Measurements from ENCODE around the gene PITRM1.
"Not testable (repeated sequence)": the region's sequence is repeated elsewhere in the genome, so short reads cannot be mapped to it uniquely, and the experiment has no call there.

PITRM1 gene, protein sequence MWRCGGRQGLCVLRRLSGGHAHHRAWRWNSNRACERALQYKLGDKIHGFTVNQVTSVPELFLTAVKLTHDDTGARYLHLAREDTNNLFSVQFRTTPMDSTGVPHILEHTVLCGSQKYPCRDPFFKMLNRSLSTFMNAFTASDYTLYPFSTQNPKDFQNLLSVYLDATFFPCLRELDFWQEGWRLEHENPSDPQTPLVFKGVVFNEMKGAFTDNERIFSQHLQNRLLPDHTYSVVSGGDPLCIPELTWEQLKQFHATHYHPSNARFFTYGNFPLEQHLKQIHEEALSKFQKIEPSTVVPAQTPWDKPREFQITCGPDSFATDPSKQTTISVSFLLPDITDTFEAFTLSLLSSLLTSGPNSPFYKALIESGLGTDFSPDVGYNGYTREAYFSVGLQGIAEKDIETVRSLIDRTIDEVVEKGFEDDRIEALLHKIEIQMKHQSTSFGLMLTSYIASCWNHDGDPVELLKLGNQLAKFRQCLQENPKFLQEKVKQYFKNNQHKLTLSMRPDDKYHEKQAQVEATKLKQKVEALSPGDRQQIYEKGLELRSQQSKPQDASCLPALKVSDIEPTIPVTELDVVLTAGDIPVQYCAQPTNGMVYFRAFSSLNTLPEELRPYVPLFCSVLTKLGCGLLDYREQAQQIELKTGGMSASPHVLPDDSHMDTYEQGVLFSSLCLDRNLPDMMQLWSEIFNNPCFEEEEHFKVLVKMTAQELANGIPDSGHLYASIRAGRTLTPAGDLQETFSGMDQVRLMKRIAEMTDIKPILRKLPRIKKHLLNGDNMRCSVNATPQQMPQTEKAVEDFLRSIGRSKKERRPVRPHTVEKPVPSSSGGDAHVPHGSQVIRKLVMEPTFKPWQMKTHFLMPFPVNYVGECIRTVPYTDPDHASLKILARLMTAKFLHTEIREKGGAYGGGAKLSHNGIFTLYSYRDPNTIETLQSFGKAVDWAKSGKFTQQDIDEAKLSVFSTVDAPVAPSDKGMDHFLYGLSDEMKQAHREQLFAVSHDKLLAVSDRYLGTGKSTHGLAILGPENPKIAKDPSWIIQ

DNA sequence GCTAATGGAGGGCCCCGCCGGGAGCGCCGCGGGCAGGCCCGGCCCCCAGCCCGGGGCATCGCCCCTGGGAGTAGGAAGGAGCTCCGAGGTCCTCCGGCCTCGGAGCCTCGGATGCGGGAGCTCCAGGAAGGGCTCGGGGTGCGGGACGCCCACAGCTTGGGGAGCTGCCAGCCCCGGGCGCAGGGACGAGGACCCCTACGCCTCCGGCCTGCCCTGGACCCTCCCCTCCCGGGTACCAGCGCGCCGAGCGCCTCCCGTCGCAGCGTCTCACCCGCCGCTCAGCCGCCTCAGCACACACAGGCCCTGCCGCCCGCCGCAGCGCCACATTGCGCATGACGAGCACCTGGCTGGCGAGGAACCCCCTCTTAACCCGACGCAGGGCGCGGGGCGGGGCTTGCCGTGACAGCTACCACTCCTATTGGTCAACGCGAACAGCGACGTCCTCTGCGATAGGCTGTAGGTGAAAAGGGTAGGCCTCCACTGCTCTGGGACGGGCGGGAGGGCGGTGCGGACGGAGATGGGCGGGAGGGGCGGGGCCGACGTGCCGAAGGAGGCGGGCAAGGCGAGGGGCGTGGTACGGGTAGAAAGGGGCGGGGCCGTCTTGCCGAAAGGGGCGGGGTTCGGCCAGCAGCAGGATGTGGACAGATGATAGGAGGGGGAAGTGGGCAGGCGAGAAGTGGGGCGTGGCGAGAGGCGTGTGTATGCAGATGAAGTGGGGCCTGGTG lies at the start of gene PITRM1:
TSS of gene PITRM1 (minus strand) at position 337 of the 725 bp plus-strand sequence. CDS start at position 327, 10 bp downstream.
- peak; percentile 86 for DNase-seq

DNA sequence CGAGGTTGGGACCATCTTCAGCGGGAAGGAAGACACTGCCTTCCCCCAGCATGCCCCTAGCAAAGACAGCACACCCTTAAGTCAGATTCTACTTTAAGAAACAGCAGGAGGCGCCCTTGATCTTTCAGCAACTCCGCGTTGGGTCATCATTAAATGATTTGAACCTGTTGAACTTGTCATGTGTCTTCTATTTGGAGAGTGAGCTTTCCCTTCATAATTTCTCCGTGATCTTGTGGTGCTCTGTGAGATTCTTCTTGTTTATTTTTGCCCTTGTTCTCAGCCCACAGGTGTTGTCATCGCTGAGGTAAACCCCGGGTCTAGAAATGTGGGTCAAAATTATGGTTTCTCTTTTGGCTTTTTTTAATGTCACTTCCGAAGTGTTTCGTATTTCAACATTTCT lies 49.5 kb upstream of the PITRM1 start:
- DNase-seq, result no peak

DNA sequence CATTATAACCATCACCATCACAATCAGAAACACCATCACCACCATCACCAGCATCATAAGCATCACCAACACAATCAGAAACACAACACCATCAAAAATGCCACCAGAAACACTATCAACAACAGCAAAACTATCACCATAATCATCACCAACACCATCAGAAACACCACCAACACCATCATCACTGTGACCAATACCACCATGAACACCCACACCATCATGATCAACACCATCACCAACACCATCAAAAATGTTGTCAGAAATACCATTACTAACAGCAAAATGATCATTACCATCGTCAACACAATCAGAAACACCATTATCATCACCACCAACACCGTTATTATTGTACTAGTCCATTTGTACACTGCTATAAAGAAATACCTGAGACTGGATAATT lies 49.0 kb upstream of the PITRM1 start:
- not testable (repeated sequence) for DNase-seq

DNA sequence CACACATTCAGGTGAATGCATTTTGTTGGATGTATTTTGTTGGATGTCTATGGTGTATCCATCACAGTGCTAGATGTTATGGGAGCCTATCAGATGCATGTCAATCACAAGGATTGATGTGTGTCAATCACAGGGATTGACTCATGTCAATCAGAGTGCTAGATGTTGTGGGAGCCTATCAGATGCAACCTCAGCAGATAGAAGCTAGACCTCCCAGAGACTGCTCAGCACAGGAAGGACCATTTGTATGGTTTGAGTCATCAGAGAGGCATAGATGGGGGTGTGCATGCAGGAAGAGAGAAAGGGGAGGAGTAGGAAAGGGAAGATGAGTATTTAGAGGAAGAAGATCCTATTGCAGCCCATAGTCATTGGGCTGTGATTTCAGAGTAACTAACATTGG lies 48.3 kb upstream of the PITRM1 start:
- no peak for DNase-seq

DNA sequence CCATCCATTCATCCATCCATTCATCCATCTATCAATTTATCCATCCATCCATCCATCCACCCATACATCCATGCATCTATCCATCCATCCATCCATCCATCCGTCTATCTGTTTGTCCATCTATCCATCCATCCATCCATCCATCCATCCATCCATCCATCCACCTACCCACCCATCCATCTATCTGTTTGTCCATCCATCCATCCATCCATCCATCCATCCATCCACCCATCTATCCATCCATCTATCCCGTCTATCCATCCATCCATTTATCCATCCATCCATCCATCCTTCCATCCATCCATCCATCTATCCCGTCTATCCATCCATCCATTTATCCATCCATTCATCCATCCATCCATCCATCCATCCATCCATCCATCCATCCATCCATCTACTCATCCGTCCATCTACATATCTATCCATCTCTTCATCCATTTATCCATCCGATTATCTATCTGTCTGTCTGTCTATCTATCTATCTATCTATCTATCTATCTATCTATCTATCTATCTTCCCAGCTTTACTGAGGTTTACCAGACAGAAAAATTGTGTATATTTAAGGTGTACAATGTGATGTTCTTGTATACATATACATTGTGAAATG lies 46.5 kb upstream of the PITRM1 start:
- not testable (repeated sequence) for DNase-seq

DNA sequence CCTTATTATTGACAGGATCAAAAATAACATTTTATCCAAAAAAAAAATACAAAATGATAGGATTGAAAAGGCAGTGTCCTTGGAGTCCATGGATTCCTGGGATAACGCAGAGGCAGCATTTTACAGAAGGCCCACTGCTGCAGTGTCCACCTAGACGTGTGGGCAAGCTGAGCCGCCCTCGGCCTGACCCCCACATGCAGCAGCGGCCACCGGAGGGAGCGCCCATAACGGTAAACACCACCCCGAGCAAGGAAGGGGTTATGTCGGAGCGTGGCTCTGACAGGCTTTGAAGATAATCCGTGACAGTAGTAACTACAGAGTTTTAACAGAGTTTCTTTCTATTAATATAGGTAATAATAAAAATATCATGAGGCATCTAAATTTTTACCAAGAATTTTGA lies 45.3 kb upstream of the PITRM1 start:
- no peak for DNase-seq

DNA sequence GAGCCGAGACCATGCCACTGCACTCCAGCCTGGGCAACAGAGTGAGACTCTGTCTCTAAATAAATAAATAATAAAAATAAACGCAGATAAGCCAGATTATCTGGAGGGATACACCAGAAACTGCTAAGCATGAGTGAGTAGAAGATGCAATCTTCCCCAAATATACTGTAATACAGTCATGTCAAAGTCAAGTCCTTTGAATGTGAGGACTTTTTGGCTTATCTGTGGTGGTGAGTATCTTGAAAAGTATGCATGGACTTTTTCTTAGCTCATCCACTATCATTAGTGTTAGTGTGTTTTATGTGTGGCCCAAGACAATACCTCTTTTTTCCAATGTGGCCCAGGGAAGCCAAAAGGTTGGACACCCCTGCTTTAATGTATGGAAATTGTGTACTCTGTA lies 44.7 kb upstream of the PITRM1 start:
- DNase-seq, result no peak

DNA sequence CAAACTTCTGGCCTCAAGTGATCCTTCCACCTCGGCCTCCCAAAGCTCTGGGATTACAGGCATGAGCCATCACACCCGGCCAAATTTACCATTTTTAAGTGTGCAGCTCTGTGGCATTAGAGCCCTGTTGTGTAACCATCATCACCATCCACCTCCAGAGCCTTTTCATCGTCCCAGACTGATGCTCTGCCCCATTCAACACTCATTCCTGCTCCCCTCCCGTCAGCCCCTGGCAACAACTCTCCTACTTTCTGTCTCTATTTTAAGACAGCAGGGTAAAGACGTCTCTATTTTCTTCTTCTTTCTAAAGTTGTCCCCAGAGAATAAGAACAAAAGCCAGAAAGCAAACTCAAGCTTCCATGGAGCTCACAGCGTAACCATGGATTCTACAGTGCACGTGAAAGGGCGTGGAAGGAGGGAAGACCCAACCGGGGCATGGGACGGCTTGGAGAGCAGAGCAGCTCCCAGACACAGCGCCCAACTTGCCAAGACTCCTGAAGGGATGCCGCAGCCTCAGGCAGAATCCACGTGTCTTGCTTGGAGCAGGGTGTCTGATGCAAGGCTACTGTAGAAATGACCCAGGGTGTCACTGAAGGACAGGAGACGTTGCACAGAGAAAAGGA lies 42.7 kb upstream of the PITRM1 start:
- DNase-seq, result no peak

DNA sequence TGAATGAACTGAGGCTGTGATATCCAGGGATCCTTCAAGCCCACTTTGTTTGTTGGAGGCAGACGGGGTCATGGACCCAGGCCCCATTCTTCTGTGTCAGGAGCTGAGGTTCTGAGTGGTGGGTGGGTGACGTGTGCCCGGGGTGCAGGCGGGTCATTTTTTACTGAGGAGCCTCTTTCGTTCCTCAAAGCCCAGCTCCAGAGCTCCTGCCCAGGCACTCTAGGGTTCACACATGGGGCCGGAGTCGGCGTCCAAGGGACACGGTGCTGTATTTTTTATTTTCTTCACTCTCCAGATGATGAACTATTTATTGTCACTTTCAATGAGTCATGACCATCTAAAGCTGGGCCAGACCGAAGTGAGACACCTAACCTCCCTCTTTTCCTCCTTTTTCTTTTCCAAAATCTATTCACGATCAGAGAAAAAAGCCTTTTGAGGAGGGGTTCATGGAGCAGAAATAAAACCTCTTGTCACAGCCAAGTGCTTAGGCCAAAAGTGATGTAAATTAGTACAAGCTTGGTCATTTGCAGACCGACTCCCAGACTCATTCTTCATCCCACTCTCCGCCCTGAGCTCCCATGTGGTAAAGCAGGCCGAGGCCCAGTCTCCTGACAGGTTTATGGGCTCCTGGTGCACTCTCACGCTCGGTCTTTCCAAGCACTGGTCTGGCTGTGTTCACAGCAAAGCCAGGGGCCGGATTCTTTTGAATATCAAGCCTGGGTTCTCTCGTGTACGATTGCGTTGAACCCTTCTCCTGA lies 41.4 kb upstream of the PITRM1 start:
- DNase-seq, result no peak

DNA sequence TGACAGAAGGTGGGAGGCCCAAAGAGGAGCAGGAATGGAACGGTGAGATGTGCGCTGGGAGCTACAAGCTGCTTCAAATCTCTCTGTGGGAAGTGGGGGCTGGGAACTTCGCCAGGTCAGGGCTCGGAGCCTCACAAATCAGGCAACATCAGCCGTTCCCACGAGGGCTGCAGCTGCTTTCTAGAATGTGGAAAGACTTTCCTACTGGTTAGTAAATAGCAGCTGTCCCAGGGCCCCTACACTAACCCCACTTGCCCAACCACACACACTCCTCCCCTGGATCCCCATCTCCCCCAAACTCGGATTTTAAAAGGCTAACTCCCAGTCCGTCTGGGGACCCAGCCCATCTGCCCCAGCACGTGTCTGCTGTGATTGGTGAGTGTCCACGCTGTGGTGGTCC lies 40.6 kb upstream of the PITRM1 start:
- DNase-seq, result no peak

DNA sequence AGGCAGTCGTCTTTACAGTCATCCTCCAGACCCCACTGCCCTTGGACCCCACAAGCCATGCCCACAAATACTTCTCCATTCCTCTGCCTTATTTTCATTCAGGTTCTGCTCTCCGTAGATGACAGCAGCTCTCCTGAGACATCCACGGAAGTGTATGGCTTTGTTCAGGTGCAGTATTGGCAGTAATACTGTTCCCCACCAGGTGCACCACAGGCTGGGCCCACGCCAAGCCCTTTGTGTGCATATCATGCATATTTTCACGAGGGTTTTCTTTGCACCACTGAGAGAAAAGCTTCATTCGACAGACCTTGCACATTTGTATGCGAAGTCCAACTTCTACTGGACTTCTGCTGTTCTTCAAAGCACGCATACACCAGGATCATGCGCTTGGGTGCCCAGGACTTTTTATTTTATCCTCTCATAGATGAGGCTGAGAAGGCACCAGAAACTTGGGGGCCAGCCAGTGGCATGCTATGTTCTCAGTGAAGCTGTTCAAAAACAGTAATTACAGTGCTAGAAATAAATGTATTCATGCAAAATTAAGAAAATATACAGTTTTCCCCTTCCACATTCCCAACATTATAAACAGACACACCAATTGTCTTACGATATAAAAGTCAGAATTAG lies 37.8 kb upstream of the PITRM1 start:
- no peak for DNase-seq

DNA sequence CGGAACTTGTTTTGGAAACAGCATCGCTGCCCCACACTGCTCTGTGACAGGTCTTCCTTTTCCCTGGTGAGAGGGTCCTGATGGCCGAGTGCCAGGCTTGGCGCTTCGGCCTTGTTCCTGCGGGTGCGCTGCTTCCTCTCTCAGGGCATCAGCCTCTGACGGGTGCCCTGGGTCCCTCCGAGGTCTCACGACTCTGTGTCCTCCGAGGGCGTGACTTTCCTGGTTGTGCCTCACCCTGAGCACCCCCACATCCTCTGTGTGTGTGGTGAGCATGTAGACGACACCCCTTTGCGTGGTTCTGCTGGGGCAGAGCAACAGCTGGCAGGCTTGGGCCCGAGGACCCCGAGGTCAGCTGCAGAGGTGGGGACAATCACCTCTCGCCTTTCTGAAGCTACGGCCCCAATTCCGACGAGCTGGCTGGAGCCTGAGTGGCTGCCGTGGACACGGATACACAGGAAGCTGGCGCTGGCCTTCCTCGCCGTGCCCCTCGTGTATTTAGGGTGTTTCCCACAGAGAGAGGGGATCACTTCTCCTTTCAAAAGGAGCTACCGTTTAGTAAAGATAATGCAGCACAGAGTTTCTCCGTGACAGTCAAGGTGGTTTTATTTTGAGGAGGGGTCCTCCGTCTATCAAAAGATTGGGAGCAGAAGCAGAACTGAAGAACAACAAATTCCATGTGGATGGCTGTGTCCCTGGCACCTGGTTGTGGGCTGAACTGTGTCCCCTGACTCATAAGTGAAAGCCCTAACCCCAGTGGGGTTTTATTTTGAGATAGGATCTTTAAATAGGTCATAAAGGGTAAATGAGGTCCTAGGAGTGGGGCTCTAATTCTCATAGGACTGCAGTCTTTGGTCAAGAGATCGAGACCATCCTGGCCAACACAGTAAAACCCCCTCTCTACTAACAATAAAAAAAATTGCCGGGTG lies 36.2 kb upstream of the PITRM1 start:
- DNase-seq, result no peak

DNA sequence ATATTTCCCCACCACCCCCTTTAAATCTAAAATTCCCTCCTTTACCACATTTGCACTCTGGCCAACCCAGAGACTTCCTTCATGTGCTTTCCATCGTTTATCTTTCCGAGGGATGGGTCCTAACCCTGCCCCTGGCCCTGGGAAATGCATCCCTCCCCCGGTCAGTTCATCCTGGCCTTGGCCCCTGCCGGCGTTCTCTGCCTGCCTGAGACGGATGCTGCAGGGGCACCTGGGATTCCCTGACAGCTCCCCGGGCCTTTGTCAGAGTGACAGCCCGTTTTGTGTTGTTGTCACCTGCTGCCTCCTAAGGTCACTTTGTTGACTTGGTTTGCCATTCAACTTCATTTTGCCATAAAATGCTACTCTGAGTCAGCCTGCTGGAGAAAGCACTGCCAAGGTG lies 34.8 kb upstream of the PITRM1 start:
- no peak for DNase-seq

DNA sequence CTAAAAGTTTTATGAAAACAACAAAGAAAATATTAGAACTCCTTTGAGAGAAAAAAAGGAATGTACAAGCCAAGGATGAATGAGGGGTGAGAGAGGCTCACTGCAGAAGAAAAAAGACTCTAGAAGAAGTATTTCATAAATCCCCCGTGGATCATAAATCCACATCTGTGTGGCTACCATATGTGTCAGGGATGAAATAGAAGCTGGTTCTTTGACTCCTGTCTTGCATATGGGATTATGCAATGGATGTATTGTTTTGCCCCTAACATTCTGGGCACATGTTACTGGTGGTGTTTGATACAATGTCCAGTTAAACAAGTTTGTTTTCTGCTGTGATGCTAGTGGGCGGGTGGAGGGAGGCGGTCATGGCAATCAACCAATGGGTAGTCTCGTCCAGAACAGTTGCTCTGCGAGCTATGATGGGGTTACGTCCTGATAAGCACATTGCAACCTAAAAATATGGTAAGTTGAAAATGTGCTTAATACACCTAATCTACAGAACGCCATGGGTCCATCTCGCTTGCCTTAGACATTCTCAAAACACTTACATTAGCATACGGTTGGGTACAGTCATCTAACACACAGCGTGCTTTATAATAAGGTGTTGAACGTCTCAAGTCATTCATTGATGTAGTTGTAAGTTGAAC lies 34.1 kb upstream of the PITRM1 start:
- no peak for DNase-seq

DNA sequence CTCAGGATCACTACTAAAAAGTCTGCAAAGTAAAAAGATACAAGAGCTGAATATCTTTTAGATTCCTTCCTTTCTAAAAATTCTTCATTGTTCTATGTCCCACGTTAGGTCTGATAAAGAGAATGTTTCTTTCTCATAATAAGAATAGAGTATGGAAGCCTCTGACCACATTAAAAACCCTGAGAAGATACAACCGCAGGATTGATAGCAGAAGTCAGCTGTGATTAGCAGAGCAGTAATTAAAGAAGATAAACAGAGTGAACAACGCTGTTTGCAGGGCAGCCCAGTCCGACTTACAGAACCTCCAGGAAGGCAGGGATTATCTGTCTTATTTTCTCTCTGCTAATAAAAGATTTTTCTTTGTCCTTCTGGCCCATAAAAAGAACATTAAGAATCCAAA lies 31.4 kb upstream of the PITRM1 start:
- no peak for DNase-seq

DNA sequence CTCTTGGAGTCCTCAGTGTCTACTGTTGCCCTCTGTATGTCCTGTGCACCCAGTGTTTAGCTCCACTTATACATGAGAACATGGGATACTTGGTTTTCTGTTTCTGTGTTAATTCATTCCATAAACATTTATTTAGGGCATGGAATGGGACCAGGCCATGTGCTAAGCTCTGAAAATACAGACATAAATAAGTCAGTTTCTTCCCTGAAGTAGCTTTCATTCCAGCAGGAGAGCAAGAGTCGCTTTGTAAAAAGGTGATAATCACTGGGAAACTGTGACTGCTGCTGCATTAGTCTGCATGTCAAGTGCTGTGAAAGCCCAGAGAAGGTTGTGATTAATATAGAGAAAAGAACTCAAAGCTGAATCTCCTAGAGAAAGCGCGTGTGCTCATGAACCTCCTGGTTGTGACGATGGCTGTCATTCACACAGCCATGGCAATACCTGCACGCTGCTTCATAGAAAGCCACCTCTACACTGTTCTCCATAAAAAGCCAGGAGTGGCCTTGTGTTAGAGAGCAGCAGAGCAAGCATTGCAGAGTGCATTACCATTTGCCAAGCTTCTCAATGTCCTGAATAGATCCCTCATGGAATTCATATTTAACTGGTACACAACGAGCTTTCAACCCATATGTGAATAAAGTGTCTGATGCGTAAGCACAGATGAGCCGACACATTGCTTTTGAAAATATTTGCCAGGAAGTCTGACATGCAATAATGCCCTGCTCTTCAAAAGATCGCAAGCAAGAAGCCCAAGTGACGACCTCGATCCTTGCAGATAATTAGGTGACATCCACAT lies 30.6 kb upstream of the PITRM1 start:
- DNase-seq, result no peak

DNA sequence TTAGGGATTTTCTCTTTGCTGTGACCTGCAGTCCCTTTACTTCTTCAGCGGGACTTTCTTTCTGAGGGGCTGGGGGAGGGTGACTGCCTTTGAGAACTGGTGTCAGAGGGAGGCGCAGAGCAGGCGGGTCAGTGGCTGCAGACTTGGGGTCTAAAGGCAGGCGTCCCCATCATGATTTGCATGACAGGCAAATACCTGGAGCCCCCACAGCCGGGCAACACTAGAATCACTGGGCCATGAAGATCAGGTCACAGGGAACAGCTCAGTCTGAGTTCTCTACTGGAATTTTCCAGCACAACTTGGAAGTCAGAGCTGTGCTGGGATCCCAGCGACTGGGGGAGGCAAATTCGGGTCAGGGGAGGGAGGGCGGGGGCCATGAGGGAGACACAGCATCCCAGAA lies 29.2 kb upstream of the PITRM1 start:
- DNase-seq, result no peak

DNA sequence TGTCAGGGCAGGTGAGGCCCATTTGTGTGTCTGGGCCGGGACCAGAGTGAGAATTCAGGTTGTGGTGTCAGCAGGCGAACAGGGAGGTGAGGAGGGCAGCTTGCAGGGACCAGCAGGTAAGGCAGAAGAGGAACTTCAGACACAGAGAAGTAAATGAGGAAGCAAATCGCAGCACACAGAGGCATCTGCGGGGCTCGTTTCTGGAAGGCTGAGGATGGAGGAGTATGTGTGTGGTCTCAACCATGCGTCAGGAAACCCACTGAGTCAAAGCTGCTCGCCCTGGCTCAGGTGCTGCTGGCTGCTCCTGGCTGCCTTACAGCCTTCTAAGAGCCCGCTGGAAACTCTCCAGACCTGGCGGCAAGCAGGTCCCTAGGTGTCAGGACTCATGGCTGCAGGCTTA lies 26.9 kb upstream of the PITRM1 start:
- no peak for DNase-seq

Measured in 8988T (cell line).